Peyer's patch (tissue), 4 donors: ENCODE data around the gene SNTG2. TPM values are rescaled to one million over a fixed set of nuclear protein-coding genes. Genes with fewer than 3 reads are reported as not detected.

Source experiments
- DNase-seq, 3 donors: peaks; one replicate each; pipeline ENCODE4 v3.0.0-alpha.2; 2017 to 2019
- H3K27ac ChIP-seq, 4 donors: fragments of 200-600 bp; sonication (generic); one replicate each; pipeline ENCODE4 v1.5.1; 2016 to 2019
- H3K27me3 ChIP-seq, 2 donors: fragments of 200-600 bp; sonication (generic); one replicate each; pipeline ENCODE4 v1.5.1; 2019
- H3K36me3 ChIP-seq, 3 donors: fragments of 200-600 bp; sonication (generic); one replicate each; pipeline ENCODE4 v1.5.1; 2016 to 2019
- H3K4me1 ChIP-seq, 4 donors: fragments of 200-600 bp; sonication (generic); one replicate each; pipeline ENCODE4 v1.5.1; 2016 to 2019
- H3K4me3 ChIP-seq, 4 donors: fragments of 200-600 bp; sonication (generic); 1 replicate in 3 of 4; 2 replicates in 1 of 4; pipeline ENCODE4 v1.5.1; 2016 to 2019; ENCODE audit warnings: mild to moderate bottlenecking in 1 of 4
- H3K9me3 ChIP-seq, 4 donors: fragments of 200-600 bp; sonication (generic); one replicate each; pipeline ENCODE4 v1.5.1; 2016 to 2019; ENCODE audit warnings: mild to moderate bottlenecking in 1 of 4
- CTCF ChIP-seq, 6 experiments: fragments of 450-650 bp in 4 of 6; fragments of 200-600 bp in 2 of 6; sonication (generic) in 1 of 6; IDR thresholded peaks; one replicate each; pipeline ENCODE4 v1.5.1; 2017 to 2019; ENCODE audit warnings: antibody characterized with exemption in 6 of 6, mild to moderate bottlenecking in 3 of 6, moderate library complexity in 1 of 6
- POLR2A ChIP-seq, 2 donors: fragments of 450-650 bp; IDR thresholded peaks; one replicate each; pipeline ENCODE4 v1.5.1; 2017; ENCODE audit warnings: antibody characterized with exemption in 2 of 2, mild to moderate bottlenecking in 2 of 2, moderate library complexity in 2 of 2
- total RNA-seq, 4 donors: library from RNA; depleted of rRNA; stranded (reverse); fragments of >200 nt; gene quantifications; one replicate each; pipeline ENCODE4 v1.1.0, GENCODE V29; 2016

The SNTG2 gene
- total RNA-seq, 4 donors from 2014 or later, result 1.8 to 65.2 (median 3.9) TPM

GRCh38 chr2:1308678-1309077 is 358.0 kb downstream of the SNTG2 start:
- TF ChIP-seq CTCF (IDR thresholded peaks at IDR 0.05) (no peak), POLR2A (IDR thresholded peaks at IDR 0.05) (no peak)

GRCh38 chr2:1309507-1309906 is 358.9 kb downstream of the SNTG2 start:
- Histone ChIP-seq H3K27me3 (no peaks in the 10 kb centered on the region), H3K27ac (no peak overlapping the region), H3K4me3 (no peak overlapping the region), H3K36me3 (no peaks in the 10 kb centered on the region), H3K4me1 (no peaks in the 10 kb centered on the region), H3K9me3 (no peaks in the 10 kb centered on the region)
- TF ChIP-seq CTCF (IDR thresholded peaks at IDR 0.05) (no peak), POLR2A (IDR thresholded peaks at IDR 0.05) (no peak)
- no peak for DNase-seq

More at GRCh38 chr2:1308678-1309077, 358.0 kb downstream of the SNTG2 start:
- Histone ChIP-seq H3K4me1 (no peaks in the 10 kb centered on the region), H3K27ac (no peak overlapping the region), H3K36me3 (no peaks in the 10 kb centered on the region), H3K9me3 (no peaks in the 10 kb centered on the region), H3K4me3 (no peak overlapping the region), H3K27me3 (no peaks in the 10 kb centered on the region)
- no peak for DNase-seq

- no peak for DNase-seq
- no peaks in the 10 kb centered on the region for H3K36me3 ChIP-seq
- no peak overlapping the region for H3K27ac ChIP-seq
- no peaks in the 10 kb centered on the region for H3K27me3 ChIP-seq
- TF ChIP-seq CTCF (IDR thresholded peaks at IDR 0.05) (no peak), POLR2A (IDR thresholded peaks at IDR 0.05) (no peak)
- no peaks in the 10 kb centered on the region for H3K4me1 ChIP-seq
- H3K4me3 ChIP-seq, result no peak overlapping the region
- H3K9me3 ChIP-seq, result no peaks in the 10 kb centered on the region
Measured at GRCh38 chr2:1310202-1310601, 359.6 kb downstream of the SNTG2 start.

- DNase-seq, result no peak
- no peak overlapping the region for H3K27ac ChIP-seq
- no peak overlapping the region for H3K4me3 ChIP-seq
- no peaks in the 10 kb centered on the region for H3K36me3 ChIP-seq
- no peak for TF ChIP-seq POLR2A (IDR thresholded peaks at IDR 0.05)
- TF ChIP-seq CTCF (IDR thresholded peaks at IDR 0.05), result no peak
- no peaks in the 10 kb centered on the region for H3K27me3 ChIP-seq
- no peaks in the 10 kb centered on the region for H3K4me1 ChIP-seq
- no peaks in the 10 kb centered on the region for H3K9me3 ChIP-seq
Measured at GRCh38 chr2:1310866-1311265, 360.2 kb downstream of the SNTG2 start.

- TF ChIP-seq POLR2A (IDR thresholded peaks at IDR 0.05) (no peak), CTCF (IDR thresholded peaks at IDR 0.05) (no peak)
- Histone ChIP-seq H3K4me3 (no peak overlapping the region), H3K27me3 (no peaks in the 10 kb centered on the region), H3K36me3 (no peaks in the 10 kb centered on the region), H3K4me1 (no peaks in the 10 kb centered on the region), H3K27ac (no peak overlapping the region), H3K9me3 (peaks cover 0 to 3% (median 0%) of the 10 kb centered on the region in 4 donors)
- DNase-seq, result no peak
Measured at GRCh38 chr2:1313240-1313924, 362.7 kb downstream of the SNTG2 start.
